PC-3 (cell line): ENCODE results near the gene ZC2HC1B.
"Not testable (repeated sequence)": the region's sequence is repeated elsewhere in the genome, so short reads cannot be mapped to it uniquely, and the experiment has no call there.

Experiments used
- CTCF ChIP-seq: fragments of 300-600 bp; sonication (generic); conservative IDR thresholded peaks from 2 replicates; pipeline ENCODE4 v1.5.1; 2017; ENCODE audit warnings: antibody characterized with exemption, low read depth, mild to moderate bottlenecking, low read length
- EZH2 ChIP-seq: fragments of 300-600 bp; sonication (generic); IDR thresholded peaks from one replicate; pipeline ENCODE4 v1.6.1; 2017; ENCODE audit warnings: antibody characterized with exemption, mild to moderate bottlenecking, low read length; ENCODE audit not compliant: unreplicated experiment
- EZH2phosphoT487 ChIP-seq: fragments of 300-600 bp; sonication (generic); IDR thresholded peaks from 2 replicates; pipeline ENCODE4 v1.6.1; 2018; ENCODE audit warnings: mild to moderate bottlenecking, antibody characterized with exemption, low read length, borderline replicate concordance

GRCh38 chr6:143856762-143857161, 7.5 kb upstream of the ZC2HC1B start:
- not testable (repeated sequence) for TF ChIP-seq CTCF, EZH2, EZH2phosphoT487
